PC-3 (cell line): ENCODE data around the gene KCNJ10. TPM values are rescaled to one million over a fixed set of nuclear protein-coding genes. Genes with fewer than 3 reads are reported as not detected.

ENCODE experiments used
- ATAC-seq: fragments of 200-7000 bp; cut with Tn5 transposase; 2 replicates; pipeline ENCODE4 v1.9.1; 2020; ENCODE audit warnings: mild to moderate bottlenecking, moderate library complexity
- BruUV-seq: library from RNA; stranded (reverse); fragments of 400-500 nt; replicated peaks from 2 replicates; lab custom pipeline; 2021; lab: Mats Ljungman, UMichigan
- CTCF ChIA-PET: fragments of 300-600 bp; sonication (Branson Sonifier 250); formaldehyde crosslinking; loops from one replicate; lab custom pipeline; 2022; ENCODE audit warnings: antibody characterized with exemption; lab: Charles Lee
- POLR2A ChIA-PET: fragments of 300-600 bp; sonication (Branson Sonifier 250); formaldehyde crosslinking; loops from one replicate; lab custom pipeline; 2022; ENCODE audit warnings: antibody characterized with exemption; ENCODE audit not compliant: unreplicated experiment; lab: Charles Lee
- DNase-seq: peaks from one replicate; pipeline ENCODE4 v3.0.0-alpha.2; 2015
- H2AFZ ChIP-seq: fragments of 300-600 bp; sonication (generic); 2 replicates; pipeline ENCODE4 v1.6.0; 2016; ENCODE audit warnings: antibody characterized with exemption, low read length
- H3F3A ChIP-seq: fragments of 300-600 bp; sonication (generic); one replicate; pipeline ENCODE4 v1.6.0; 2017; ENCODE audit warnings: antibody characterized with exemption, low read length, control low read depth, mild to moderate bottlenecking; ENCODE audit not compliant: unreplicated experiment
- H3K27ac ChIP-seq: fragments of 300-600 bp; sonication (generic); 2 replicates; pipeline ENCODE4 v1.5.1; 2016; ENCODE audit warnings: mild to moderate bottlenecking, low read length
- H3K27me3 ChIP-seq: fragments of 300-600 bp; sonication (generic); 2 replicates; pipeline ENCODE4 v1.6.1; 2016; ENCODE audit warnings: low read length, mixed read lengths
- H3K36me3 ChIP-seq: fragments of 300-600 bp; sonication (generic); 2 replicates; pipeline ENCODE4 v1.6.1; 2016; ENCODE audit warnings: low read depth, mixed run types, low read length, mixed read lengths
- H3K4me1 ChIP-seq: fragments of 300-600 bp; sonication (generic); 2 replicates; pipeline ENCODE4 v1.5.1; 2016; ENCODE audit warnings: low read length; ENCODE audit not compliant: insufficient read depth
- H3K4me2 ChIP-seq: fragments of 300-600 bp; sonication (generic); 2 replicates; pipeline ENCODE4 v1.6.0; 2016; ENCODE audit warnings: low read length
- H3K4me3 ChIP-seq: fragments of 300-600 bp; sonication (generic); 2 replicates; pipeline ENCODE4 v1.5.1; 2016; ENCODE audit warnings: mild to moderate bottlenecking, low read length, mixed read lengths
- H3K79me2 ChIP-seq: fragments of 300-600 bp; sonication (generic); 2 replicates; pipeline ENCODE4 v1.6.1; 2017; ENCODE audit warnings: low read length, mixed read lengths
- H3K9ac ChIP-seq: fragments of 300-600 bp; sonication (generic); 2 replicates; pipeline ENCODE4 v1.6.0; 2016; ENCODE audit warnings: mild to moderate bottlenecking, low read length
- H3K9me2 ChIP-seq: fragments of 300-600 bp; sonication (generic); replicated peaks from 2 replicates; pipeline ENCODE4 v1.6.1; 2016; ENCODE audit warnings: mixed run types, low read length, mixed read lengths
- H3K9me3 ChIP-seq: fragments of 300-600 bp; sonication (generic); 2 replicates; pipeline ENCODE4 v1.6.1; 2016; ENCODE audit warnings: low read length, mixed read lengths
- H4K20me1 ChIP-seq: fragments of 300-600 bp; sonication (generic); 2 replicates; pipeline ENCODE4 v1.6.1; 2016; ENCODE audit warnings: low read length, mixed read lengths
- CTCF ChIP-seq: fragments of 300-600 bp; sonication (generic); conservative IDR thresholded peaks from 2 replicates; pipeline ENCODE4 v1.5.1; 2017; ENCODE audit warnings: antibody characterized with exemption, low read depth, mild to moderate bottlenecking, low read length
- EZH2 ChIP-seq: fragments of 300-600 bp; sonication (generic); IDR thresholded peaks from one replicate; pipeline ENCODE4 v1.6.1; 2017; ENCODE audit warnings: antibody characterized with exemption, mild to moderate bottlenecking, low read length; ENCODE audit not compliant: unreplicated experiment
- EZH2phosphoT487 ChIP-seq: fragments of 300-600 bp; sonication (generic); IDR thresholded peaks from 2 replicates; pipeline ENCODE4 v1.6.1; 2018; ENCODE audit warnings: mild to moderate bottlenecking, antibody characterized with exemption, low read length, borderline replicate concordance
- intact Hi-C: fragments of 100-400 bp; cut with micrococcal nuclease; formaldehyde crosslinking; loops from 2 replicates; pipeline ENCODE4 v1.9.0; 2023
- total RNA-seq: library from RNA; depleted of rRNA; stranded (reverse); fragments of >200 nt; gene quantifications from 2 replicates; pipeline ENCODE4 v1.2.3, GENCODE V29; 2014

Gene KCNJ10
- total RNA-seq, 1 experiment from 2014 or later = 0.15 TPM

GRCh38 chr1:159979257-159979656 is 90.7 kb downstream of the KCNJ10 start:
- no peak for ATAC-seq
- no peak overlapping the region for H3K9ac ChIP-seq
- no peaks in the 10 kb centered on the region for H3K9me2 ChIP-seq
- POLR2A ChIA-PET = no interaction called here
- intact Hi-C loops = no loop called here
- no peak overlapping the region for H3K4me3 ChIP-seq
- no TSS peak for BruUV-seq
- CTCF ChIA-PET = interaction anchor here (0.7 kb wide), 1 partner anchor 14 kb away, joined by 7 read pairs; no protein-coding TSS in a partner anchor
- H3K27ac ChIP-seq = no peak overlapping the region
- no peak for DNase-seq
- H4K20me1 ChIP-seq = no peaks in the 10 kb centered on the region
- no peak overlapping the region for H2AFZ ChIP-seq
- H3F3A ChIP-seq = no peaks in the 10 kb centered on the region
- H3K4me1 ChIP-seq = no peaks in the 10 kb centered on the region
- H3K9me3 ChIP-seq = no peaks in the 10 kb centered on the region
- peaks cover 10% of the 10 kb centered on the region; the same call in 1 of the 2 replicates for H3K27me3 ChIP-seq
- no peaks in the 10 kb centered on the region for H3K36me3 ChIP-seq
- no peaks in the 10 kb centered on the region for H3K79me2 ChIP-seq
- TF ChIP-seq CTCF (no peak), EZH2phosphoT487 (no peak), EZH2 (no peak)
- H3K4me2 ChIP-seq = no peak overlapping the region

- Histone ChIP-seq H3K27me3 (peaks cover 4% of the 10 kb centered on the region; the same call in 1 of the 2 replicates), H4K20me1 (no peaks in the 10 kb centered on the region), H3F3A (no peaks in the 10 kb centered on the region), H3K9me3 (no peaks in the 10 kb centered on the region), H3K4me3 (no peak overlapping the region), H2AFZ (no peak overlapping the region), H3K27ac (no peak overlapping the region), H3K4me1 (no peaks in the 10 kb centered on the region), H3K9me2 (no peaks in the 10 kb centered on the region), H3K36me3 (no peaks in the 10 kb centered on the region), H3K4me2 (no peak overlapping the region), H3K9ac (no peak overlapping the region), H3K79me2 (no peaks in the 10 kb centered on the region)
- intact Hi-C loops = no loop called here
- CTCF ChIA-PET = no interaction called here
- TF ChIP-seq EZH2 (no peak), CTCF (no peak), EZH2phosphoT487 (no peak)
- POLR2A ChIA-PET = no interaction called here
- DNase-seq (no peak), ATAC-seq (no peak)
- no TSS peak for BruUV-seq
These were observed 91.9 kb downstream of the KCNJ10 start for GRCh38 chr1:159978107-159978398.

- intact Hi-C loops = no loop called here
- TF ChIP-seq CTCF = no peak
- TF ChIP-seq EZH2phosphoT487 = no peak
- no peak for TF ChIP-seq EZH2
- CTCF ChIA-PET = no interaction called here
- no peaks in the 10 kb centered on the region for H3K79me2 ChIP-seq
- BruUV-seq = no TSS peak
- ATAC-seq (no peak; the same call in 1 of the 2 replicates), DNase-seq (no peak)
- H2AFZ ChIP-seq = no peak overlapping the region
- H3K27me3 ChIP-seq = peaks cover 3% of the 10 kb centered on the region; the same call in 1 of the 2 replicates
- H3K36me3 ChIP-seq = no peaks in the 10 kb centered on the region
- POLR2A ChIA-PET = no interaction called here
- no peaks in the 10 kb centered on the region for H4K20me1 ChIP-seq
- H3F3A ChIP-seq = no peaks in the 10 kb centered on the region
- no peak overlapping the region for H3K9ac ChIP-seq
- H3K27ac ChIP-seq = no peak overlapping the region
- H3K9me2 ChIP-seq = no peaks in the 10 kb centered on the region
- H3K4me1 ChIP-seq = no peaks in the 10 kb centered on the region
- H3K4me3 ChIP-seq = no peak overlapping the region
- H3K4me2 ChIP-seq = no peak overlapping the region
- no peaks in the 10 kb centered on the region for H3K9me3 ChIP-seq
These were observed 92.4 kb downstream of the KCNJ10 start for GRCh38 chr1:159977364-159978106.
